HG03558 (cell line): ENCODE results near the gene HEATR5A.
"Not testable (repeated sequence)": the region's sequence is repeated elsewhere in the genome, so short reads cannot be mapped to it uniquely, and the experiment has no call there.

Experiments
- ATAC-seq: cut with Tn5 transposase; IDR thresholded peaks from one replicate; pipeline ENCODE4 v1.9.1; 2021; ENCODE audit warnings: moderate number of reproducible peaks; ENCODE audit not compliant: unreplicated experiment; ENCODE audit errors: extremely low read depth

Gene HEATR5A

DNA sequence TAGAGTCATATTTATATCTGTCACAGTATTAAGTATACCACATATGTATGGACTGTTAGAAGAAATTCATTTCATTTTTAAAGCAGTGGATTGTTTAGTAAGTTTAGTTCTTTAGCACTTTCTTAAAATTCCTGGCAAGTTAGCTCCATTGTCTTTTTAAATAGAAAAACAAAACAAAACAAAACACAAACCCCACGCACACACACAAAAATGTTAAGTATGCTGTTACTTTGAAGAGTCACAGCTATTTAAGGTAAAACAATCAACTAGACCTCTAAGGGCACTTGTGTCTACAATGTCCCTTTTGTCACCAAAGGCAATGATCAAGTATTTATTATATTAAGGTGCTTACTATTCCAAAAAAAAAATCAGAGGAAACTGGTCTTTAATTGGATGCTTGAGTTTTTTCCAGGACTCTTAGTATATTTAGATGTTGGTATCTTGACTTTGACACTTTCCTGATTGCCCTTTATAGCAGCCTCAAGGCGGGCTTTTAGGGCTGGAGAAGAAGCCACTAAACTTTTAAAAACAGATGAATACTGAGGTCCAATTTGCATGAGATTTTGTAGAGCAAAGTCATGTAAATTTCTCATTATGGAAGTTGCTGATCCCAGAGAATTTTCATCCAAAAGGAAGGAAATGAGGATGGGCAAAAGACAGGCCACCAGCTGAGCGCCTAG, 127.3 kb downstream of the HEATR5A start:
- ATAC-seq, result no peak

DNA sequence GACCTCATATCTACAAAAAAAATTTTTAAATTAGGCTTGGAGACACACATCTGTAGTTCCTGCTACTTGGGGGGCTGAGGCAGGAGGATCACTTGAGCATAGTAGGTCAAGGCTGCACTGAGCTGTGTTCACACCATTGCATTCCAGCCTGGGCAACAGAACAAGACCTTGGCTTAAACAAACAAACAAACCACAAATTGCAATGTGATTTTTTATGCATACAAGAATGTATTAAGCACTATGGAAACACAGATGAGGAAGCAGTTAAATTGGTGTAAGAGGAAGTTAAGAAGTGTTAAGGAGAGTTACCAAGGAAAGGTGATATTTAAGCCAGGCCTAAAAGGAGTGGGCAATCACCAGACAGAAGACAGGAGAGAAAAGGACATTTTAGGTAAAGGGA, 129.1 kb downstream of the HEATR5A start:
- no peak for ATAC-seq

DNA sequence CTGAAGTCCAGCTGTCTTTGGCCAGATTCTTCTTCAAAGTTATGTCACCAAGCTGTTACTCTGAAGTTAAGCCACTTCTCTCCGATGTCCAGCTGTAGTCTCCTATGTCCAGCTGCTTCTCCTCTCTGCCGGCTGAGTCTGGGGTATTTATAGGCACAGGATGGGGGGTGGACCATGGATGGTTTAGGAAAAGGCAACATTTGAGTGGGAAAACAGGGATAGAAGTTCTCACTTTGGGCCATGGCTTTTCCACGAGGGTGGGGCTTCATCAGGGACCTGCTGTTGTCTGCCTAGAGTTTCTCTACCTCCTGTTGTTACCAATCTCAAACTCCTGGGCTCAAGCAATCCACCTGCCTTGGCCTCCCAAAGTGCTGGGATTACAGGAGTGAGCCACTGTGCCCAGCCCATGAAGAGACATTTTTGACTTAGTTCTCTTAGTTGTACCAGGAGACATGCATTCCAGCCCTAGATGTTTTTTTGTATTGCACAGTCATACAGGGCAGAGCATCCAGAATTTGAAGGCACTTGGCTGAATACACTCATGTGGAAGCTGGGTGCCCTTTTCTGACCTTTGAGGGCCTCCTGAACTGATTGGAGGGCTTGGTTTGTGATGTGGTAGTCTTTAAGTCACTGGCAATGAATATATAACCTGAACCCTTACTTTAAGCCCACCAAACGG, 132.9 kb downstream of the HEATR5A start:
- ATAC-seq, result no peak

DNA sequence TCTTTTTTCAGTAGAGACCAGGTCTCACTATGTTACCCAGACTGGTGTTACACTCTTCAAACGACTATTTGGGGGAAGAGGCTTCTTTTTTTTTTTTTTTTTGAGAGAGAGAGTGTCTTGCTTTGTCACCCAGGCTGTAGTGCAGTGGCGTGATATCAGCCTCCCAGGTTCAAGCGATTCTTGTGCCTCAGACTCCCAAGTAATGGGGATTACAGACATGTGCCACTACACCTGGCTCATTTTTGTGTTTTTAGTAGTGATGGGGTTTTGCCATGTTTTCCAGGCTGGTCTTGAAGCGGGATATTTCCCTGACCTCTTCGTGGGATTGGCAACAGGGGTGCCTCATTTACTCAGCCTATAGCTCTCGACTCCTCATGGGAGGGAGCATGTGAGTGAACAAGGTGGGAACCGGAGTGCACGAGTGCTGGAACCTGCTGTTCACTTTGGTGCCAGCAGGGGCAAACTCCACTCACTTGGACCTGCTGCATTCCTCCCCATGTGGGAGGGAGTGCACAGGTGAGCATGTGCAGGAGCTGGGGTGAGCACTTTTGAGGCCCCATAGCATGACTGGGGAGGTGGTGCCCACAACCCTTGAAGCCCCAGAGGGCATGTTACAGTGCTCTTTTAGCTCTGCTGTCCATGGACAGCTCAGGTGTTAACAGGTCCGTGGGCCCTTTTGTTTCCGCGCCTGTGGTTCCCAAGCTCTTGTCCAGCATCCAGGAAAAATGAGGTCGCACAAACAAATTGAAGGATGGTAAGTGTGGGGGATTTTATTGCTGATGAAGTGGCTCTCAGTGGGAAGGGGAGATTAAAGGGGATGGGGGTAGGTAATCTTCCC, 133.7 kb downstream of the HEATR5A start:
- ATAC-seq, result no peak

DNA sequence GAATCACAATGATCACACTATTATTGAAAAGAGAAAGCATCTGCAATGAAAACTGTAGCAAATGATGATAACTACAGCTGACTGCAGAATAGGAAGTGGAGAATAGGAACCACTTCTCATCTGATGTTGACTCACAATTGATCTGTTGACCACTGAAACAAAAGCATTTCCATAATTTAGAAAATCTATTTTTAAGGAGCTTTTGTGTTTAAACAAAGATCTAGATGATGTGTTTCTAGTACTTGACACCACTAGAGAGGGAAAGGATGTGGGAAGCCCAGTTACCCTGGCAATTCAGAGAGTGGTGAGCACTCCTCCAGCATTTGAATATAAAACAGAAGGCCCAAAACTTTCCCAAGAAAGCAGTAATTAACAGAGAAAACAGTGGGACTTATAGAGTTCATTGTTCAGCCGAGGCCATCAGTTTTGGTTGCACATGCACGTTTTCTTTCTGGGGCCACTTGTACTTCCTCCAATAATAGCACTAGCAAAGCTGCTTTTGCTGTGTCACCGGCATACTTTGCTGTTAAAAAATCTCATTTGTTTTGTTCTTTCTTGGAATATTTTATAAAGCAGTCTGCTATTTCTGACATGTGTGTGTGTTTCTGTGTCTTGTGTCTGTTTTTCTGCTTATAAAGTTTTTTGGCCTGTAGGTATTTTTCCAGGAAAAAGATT, 136.6 kb downstream of the HEATR5A start:
- ATAC-seq, result peak; percentile 55

DNA sequence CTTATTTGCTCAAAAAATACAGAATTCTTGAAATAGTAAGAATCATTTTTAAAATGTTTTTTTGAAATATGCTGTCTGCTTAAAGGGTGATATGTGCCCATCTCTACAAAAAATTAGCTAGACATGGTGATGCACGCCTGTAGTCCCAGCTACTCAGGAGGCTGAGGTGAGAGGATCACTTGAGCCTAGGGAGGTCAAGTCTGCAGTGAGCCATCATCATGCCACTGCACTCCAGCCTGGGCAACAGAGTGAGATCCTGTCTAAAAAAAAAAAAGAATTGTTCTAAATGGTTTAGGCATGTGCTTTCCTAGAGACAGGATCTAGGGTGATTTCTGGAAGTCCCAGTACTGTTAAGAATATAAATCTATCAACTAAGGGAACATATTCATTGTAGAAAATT, 137.2 kb downstream of the HEATR5A start:
- no peak for ATAC-seq

DNA sequence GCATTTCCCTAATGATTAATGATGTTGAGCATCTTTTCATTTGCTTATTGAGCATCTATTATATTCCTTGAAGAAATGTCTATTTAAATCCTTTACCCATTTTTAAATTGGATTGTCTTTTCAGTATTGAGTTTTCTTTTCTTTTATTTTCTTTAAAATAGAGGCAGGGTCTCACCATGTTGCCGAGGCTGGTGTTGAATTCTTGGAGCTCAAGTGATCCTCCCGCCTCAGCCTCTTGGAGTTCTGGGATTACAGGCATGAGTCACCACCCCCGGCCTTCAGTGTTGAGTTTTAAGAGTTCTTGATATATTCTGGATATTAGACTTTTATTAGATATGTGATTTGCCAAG, 139.5 kb downstream of the HEATR5A start:
- ATAC-seq, result no peak

DNA sequence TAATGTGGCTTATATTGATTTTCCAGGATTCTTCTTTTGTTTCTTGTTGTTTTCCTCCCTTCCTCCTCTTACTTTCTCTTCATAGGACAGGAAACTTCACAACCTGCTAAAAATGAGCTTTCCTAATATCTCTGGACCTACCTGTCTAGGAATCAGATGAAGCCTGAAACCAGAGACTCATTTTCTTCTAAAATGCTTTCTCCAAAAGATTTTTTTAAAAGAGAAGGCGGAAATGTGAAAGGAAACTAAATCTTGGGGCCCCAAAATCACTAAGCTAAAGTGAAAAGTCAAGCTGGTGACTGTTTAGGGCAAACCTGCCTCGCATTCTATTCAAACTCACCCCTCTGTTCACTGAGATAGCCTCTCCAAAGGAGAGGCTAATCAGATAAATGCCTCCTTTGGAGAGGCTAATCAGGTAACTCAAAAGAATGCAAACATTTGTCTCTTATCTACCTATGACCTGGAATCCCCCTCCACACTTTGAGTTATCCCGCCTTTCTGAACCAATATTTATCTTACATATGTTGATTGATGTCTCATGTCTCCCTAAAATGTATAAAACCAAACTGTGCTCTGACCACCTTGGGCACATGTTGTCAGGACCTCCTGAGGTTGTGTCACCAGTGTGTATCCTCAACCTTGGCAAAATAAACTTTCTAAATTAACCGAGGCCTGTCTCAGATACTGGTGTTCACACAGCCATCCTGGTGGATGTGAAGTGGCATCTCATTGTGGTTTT, 140.0 kb downstream of the HEATR5A start:
- no peak for ATAC-seq

DNA sequence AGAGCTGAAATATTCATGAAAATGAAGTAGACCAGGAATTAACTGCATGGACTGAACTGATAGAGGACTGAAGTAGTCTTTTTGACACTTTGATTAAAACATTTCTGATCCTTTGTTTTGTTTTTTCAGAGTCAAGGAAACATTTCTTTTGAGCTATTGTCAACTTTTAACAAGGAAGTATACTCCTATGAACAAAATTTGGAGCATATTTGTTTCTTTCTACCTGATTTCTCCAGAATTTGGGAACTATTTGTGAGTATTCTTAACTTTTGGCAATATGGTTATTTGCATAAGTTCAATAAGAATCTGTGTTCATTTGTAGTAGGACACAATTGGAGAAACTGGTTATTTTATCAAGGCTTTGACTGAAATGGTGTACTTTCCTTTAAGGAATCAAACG, 141.5 kb downstream of the HEATR5A start:
- ATAC-seq, result no peak

DNA sequence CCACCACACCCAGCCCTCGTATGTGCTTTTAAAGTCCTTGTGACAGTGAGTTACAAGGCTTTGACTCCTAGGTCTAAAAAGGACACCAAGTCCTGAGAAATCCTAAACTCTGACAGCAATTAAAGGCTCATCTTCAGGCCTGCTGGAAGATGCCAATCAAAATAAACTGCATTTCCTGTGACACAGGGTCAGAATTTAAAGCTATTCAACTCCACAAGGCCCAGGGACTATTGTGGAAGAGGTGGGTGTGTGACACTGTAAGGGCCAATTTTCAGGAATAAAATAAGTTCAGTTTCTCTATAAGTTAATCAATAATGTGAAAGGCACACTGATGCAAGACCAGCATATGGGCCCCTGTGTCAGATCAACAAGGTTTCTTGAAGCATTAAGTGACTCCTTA, 143.3 kb downstream of the HEATR5A start:
- ATAC-seq, result no peak

DNA sequence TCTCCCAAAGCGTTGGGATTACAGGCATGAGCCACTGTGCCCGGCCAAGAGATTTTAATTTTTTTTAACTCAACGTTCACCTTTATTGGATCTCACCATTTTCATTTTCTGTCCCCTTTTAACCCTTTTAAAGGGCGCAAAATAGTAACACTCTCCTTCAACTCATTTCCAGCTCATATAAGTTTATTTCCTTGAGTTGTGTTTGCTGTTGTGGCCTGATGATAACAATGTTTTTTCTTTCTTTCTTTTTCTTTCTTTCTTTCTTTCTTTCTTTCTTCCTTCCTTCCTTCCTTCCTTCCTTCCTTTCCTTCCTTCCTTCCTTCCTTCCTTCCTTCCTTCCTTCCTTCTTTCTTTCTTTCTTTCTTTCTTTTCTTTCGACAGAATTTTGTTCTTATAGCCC, 143.9 kb downstream of the HEATR5A start:
- ATAC-seq, result not testable (repeated sequence)

DNA sequence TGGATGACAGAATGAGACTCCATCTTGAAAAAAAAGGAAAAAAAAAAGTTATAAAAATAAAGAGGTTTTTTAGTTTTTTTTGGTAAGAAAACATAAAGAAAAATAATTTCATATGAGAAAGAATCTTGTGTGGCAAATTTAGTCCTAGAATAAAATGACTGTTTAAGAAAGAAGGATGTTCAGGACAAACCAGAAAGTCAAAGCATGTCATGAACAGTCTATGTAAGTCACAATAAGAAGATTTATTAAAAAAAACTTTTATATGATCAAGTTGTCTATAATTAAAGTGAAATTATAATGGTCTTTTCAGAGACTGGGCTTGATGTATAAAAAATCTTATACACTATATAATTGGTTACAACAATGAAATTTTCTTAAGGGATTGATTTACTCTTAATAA, 144.6 kb downstream of the HEATR5A start:
- no peak for ATAC-seq

DNA sequence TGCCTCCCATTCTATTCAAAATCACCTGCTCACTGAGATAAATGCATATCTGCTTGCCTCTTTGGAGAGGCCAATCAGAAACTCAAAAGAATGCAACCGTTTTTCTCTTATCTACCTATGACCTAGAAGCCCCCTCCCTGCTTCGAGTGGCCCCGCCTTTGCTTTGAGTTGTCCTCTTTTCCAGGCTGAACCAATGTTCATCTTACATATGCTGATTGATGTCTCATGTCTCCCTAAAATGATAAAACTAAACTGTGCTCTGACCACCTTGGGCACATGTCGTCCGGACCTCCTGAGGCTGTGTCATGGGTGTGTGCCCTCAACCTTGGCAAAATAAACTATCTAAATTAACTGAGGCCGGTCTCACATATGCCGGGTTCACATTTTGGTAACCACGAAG, 148.7 kb downstream of the HEATR5A start:
- no peak for ATAC-seq

DNA sequence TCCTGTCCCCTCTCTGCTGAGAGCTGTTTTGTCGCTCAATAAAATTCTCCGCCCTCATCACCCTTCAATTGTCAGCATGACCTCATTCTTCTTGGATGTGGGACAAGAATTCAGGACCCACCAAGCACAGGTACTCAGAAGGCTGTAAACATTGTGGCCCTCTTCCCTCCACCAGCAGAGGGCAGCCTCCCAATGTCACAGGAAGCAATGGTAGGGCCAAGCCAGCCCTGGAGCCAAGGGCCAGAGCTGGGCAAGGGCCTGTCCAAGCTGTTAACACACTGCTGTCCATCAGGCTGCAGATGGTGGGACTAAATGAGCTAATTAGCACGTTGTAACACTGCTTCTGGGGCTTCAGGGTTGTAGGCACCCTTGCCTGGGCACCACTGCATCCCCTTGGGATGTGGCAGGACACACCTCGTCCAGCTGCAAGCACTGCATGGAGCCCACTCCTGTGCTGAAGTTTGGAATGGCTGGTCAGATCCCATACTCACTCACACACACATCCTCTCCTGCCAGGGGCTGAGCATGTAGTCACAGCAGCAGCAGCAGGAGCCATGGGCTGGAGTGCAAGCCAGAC, 150.1 kb downstream of the HEATR5A start:
- ATAC-seq, result no peak

DNA sequence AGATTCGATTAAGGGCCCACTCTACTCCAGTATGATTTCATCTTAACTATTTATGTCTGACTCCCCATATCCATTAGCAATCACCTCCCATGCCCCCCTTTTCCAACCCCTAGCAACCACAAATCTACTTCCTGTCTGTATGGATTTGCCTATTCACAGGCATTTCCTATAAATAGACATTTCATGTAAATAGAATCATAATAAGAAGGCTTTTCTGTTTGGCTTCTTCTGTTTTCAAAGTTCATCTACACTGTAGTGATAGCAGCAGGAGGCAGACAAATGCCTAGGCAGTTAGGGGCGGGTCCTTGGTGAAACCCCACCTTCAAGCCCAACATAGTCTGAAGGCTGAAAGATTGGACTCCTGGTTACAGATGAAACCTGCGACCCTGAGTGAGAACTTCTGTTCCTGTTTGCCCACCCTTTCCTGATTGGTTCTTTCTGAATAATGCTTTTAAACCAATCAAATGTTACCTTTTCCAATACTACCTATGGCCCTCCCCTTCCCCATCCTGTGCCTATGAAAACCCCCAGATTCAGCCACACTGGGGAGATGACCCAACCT, 150.6 kb downstream of the HEATR5A start:
- ATAC-seq, result no peak

DNA sequence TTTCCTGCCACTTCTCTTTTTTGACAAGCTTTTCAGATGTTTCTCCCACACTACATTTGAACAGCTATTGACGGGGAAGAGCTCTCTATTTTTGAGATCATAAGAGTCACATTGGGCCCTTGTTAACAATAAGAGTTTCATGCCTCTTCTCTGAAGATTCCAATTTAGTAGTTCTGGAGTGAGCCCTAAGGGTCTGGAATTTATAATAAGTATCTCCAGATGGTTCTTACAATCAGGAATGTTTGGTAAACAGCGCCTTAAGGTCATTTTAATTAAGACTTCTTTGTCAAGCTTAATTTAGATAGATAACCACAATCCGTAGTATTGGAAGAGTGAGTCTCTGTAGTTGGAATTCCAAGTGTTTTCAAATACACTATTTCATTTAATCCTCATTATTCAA, 152.1 kb downstream of the HEATR5A start:
- ATAC-seq, result no peak

DNA sequence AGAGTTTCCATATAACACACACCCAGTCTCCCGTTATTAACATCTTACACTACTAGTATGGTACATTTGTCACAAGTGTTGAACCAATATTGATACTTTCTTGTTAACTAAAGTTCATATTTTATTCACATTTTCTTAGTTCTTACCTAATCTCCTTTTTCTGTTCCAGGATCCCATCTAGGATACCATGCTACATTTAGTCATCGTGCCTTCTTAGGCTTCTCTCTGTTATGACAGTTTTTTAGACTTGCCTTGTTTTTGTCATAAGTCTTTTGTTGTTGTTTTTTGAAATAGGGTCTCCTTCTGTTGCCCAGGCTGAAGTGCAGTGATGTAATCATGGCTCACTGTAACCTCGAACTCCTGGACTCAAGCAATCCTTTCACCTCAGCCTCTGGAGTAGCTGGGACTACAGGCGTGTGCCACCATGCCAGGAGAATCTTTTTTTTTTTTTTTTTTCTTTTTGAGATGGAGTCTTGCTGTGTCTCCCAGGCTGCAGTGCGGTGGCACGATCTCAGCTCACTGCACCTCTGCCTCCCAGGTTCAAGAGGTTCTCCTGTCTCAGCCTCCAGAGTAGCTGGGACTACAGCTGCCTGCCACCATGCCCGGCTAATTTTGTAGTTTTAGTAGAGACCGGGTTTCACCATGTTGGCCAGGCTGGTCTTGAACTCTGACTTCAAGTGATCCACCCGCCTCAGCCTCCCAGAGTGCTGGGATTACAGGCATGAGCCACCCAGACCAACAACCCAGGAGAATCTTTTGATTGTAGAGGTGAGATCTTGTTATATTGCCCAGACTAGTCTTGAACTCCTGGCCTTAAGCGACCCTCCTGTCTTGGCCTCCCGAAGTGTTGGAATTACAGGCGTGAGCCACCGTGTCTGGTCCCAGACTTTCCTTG, 153.7 kb downstream of the HEATR5A start:
- ATAC-seq, result no peak

DNA sequence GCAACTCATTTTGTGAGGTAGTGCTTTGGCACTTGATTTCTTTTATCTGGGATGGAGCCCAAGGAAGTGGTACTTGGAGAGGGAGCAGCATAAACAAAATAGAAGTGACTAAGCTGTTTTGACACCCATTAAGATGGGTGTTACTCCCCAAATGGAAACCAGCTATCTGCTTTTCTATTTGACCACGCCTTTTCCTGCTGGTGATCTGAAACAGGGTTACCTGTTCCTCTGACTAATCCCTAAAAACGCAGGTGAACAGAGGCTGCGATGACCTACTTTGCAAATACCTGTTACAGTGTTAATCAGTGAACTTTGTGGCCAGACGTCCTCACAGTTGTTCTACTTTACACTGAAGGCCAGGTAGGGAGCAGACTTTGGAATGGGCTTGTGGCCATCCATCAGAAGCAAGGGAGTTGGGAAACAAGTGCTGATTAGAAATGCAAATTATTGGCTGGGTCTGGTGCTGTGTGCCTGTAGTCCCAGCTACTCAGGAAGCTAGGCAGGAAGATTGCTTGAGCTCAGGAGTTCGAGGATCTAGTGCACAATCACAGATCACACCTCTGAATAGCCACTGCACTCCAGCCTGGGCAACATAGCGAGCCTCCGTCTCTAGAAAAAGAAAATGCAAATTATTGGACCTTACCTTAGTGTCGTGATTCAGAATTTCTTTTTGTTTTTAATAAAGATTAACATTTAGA, 154.5 kb downstream of the HEATR5A start:
- no peak for ATAC-seq
